CD4-positive, CD25-positive, alpha-beta regulatory T cell (primary cell): ENCODE data around the gene MBTPS1. TPM values are rescaled to one million over a fixed set of nuclear protein-coding genes. Genes with fewer than 3 reads are reported as not detected.

Experiments used
- ATAC-seq, 2 donors: fragments of 150-1000 bp; cut with Tn5 transposase; one replicate each; pipeline ENCODE4 v1.10.0; 2021; ENCODE audit warnings: low read depth in 2 of 2, moderate number of reproducible peaks in 2 of 2, moderate library complexity in 1 of 2
- DNase-seq, 3 donors: peaks; one replicate each; pipeline versions ENCODE4 v3.0.0 to v3.0.0-alpha.2; 2012 to 2022; ENCODE audit warnings: mixed read lengths in 1 of 3
- H3K27ac ChIP-seq: one replicate; pipeline ENCODE4 v1.7.0; 2013; ENCODE audit warnings: mild to moderate bottlenecking, low read length; ENCODE audit not compliant: insufficient read depth, poor library complexity, severe bottlenecking
- H3K27me3 ChIP-seq: one replicate; pipeline ENCODE4 v1.7.0; 2013; ENCODE audit warnings: low read length; ENCODE audit not compliant: control insufficient read depth, insufficient read depth
- H3K36me3 ChIP-seq: one replicate; pipeline ENCODE4 v1.7.0; 2013; ENCODE audit warnings: mild to moderate bottlenecking, low read length, moderate library complexity; ENCODE audit not compliant: control insufficient read depth, insufficient read depth
- H3K4me1 ChIP-seq: 2 replicates; pipeline ENCODE4 v1.7.0; 2013; ENCODE audit warnings: mild to moderate bottlenecking, low read length; ENCODE audit not compliant: insufficient read depth, control insufficient read depth, poor library complexity, severe bottlenecking
- H3K4me3 ChIP-seq: one replicate; pipeline ENCODE4 v1.7.0; 2013; ENCODE audit warnings: low read depth, mild to moderate bottlenecking, low read length, moderate library complexity
- H3K9me3 ChIP-seq, 2 experiments: 1 replicate in 1 of 2; 2 replicates in 1 of 2; pipeline ENCODE4 v1.7.0; 2013; ENCODE audit warnings: low read length in 2 of 2, mild to moderate bottlenecking in 1 of 2, moderate library complexity in 1 of 2; ENCODE audit not compliant: control insufficient read depth in 2 of 2
- H3K27ac Mint-ChIP-seq, 3 donors: one replicate each; pipeline ENCODE4 v1.8.0; 2020 to 2022; ENCODE audit warnings: mild to moderate bottlenecking in 3 of 3, mixed read lengths in 3 of 3, moderate library complexity in 2 of 3
- H3K27me3 Mint-ChIP-seq: one replicate; pipeline ENCODE4 v1.8.0; 2022; ENCODE audit warnings: mild to moderate bottlenecking, mixed read lengths
- H3K36me3 Mint-ChIP-seq: one replicate; pipeline ENCODE4 v1.8.0; 2020; ENCODE audit warnings: mixed read lengths
- H3K4me1 Mint-ChIP-seq, 4 donors: one replicate each; pipeline ENCODE4 v1.8.0; 2020 to 2022; ENCODE audit warnings: mixed read lengths in 4 of 4, mild to moderate bottlenecking in 1 of 4
- H3K4me3 Mint-ChIP-seq, 4 donors: one replicate each; pipeline ENCODE4 v1.8.0; 2020 to 2022; ENCODE audit warnings: mild to moderate bottlenecking in 4 of 4, mixed read lengths in 4 of 4, moderate library complexity in 3 of 4
- H3K9me3 Mint-ChIP-seq, 7 donors: one replicate each; pipeline ENCODE4 v1.8.0; 2020 to 2022; ENCODE audit warnings: mixed read lengths in 7 of 7, mild to moderate bottlenecking in 3 of 7, moderate library complexity in 2 of 7
- polyA plus RNA-seq, 4 donors: library from polyadenylated mRNA; unstranded; fragments of 300-500 nt; fragmentation: Illumina TruSeq; gene quantifications; one replicate each; pipeline ENCODE4 v1.2.3, GENCODE V29; 2021
- total RNA-seq: library from RNA; stranded (reverse); gene quantifications from one replicate; pipeline ENCODE4 v1.2.3, GENCODE V29; 2022

Gene MBTPS1
- total and polyA plus RNA-seq, 5 donors from 2014 or later, result 40.6 to 118 (median 48.3) TPM

DNA sequence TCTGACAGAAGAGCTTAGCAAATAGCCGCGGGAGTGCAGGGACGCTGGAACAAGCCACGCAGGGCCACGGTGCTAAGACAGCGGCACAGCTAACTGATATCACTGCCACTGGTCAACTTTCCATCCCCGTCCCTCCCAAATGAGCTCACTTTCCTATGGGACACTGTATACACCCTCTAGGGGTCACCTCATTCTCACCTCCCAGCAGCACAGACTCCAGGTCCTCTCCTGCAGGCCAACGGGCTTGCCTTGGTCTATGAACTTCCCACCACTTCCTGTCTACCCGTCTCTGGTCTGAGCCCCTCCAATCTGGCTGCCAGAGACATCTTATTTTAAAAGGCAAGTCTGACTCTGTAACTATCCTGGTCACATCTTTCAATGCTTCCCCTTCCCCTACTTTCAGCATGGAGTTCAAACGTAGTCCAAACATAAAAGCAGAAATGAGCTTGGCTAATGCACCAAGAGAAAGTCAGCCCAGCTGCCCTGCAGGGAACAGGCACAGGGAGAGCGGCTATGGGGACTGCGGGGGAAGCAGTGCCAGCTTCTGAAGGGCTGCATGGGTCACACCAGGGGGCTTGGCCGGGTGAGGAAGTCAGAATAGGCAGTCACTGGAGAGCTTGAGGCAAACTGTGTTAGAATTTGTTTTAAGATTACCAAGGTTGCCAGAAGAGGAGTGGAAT, 47.8 kb downstream of the MBTPS1 start:
- Histone ChIP-seq H3K4me1 (no peaks in the 10 kb centered on the region), H3K36me3 (peaks cover 94% of the 10 kb centered on the region), H3K9me3 (no peaks in the 10 kb centered on the region), H3K27me3 (no peaks in the 10 kb centered on the region), H3K4me3 (no peak overlapping the region), H3K27ac (no peak overlapping the region)
- Mint-ChIP-seq H3K27me3 (no peaks in the 10 kb centered on the region), H3K4me1 (peaks cover 0 to 4% (median 0%) of the 10 kb centered on the region in 4 donors), H3K4me3 (no peak overlapping the region), H3K36me3 (peaks cover 34% of the 10 kb centered on the region), H3K27ac (peak overlapping the region in 1 of 3 donors; percentile 88), H3K9me3 (no peaks in the 10 kb centered on the region)
- DNase-seq (no peak), ATAC-seq (no peak)

DNA sequence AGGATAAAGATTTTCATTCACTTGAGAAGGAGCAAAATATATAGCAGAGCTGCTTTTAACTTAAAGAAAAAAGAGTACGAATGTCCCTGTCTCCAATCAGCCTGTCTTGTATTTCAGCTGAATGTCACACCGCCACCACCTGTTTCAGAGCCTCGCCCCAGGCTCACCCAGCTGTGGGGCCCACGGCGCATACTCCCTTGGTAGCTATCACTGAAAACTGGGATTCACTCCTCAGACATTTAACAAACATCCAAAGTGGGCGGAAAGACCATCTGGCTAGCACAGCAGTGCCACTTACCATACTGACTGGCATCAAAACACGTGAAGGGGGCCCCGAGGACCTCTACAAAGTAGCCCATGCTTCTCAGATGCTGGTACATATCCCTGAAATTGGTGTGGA, 48.7 kb downstream of the MBTPS1 start:
- Mint-ChIP-seq H3K9me3 (no peaks in the 10 kb centered on the region), H3K4me3 (no peak overlapping the region), H3K27ac (no peak overlapping the region), H3K27me3 (no peaks in the 10 kb centered on the region), H3K4me1 (peaks cover 0 to 9% (median 0%) of the 10 kb centered on the region in 4 donors), H3K36me3 (peaks cover 43% of the 10 kb centered on the region)
- DNase-seq (no peak), ATAC-seq (no peak)
- Histone ChIP-seq H3K27me3 (no peaks in the 10 kb centered on the region), H3K36me3 (peaks cover 96% of the 10 kb centered on the region), H3K4me3 (no peak overlapping the region), H3K4me1 (no peaks in the 10 kb centered on the region), H3K9me3 (no peaks in the 10 kb centered on the region), H3K27ac (no peak overlapping the region)

GRCh38 chr16:84067640-84068039, 49.1 kb downstream of the MBTPS1 start:
- Histone ChIP-seq H3K27ac (no peak overlapping the region), H3K4me3 (no peak overlapping the region), H3K4me1 (no peaks in the 10 kb centered on the region), H3K9me3 (no peaks in the 10 kb centered on the region), H3K27me3 (no peaks in the 10 kb centered on the region), H3K36me3 (peaks cover 96% of the 10 kb centered on the region)
- peaks cover 0 to 11% (median 1%) of the 10 kb centered on the region in 4 donors for H3K4me1 Mint-ChIP-seq
- no peaks in the 10 kb centered on the region for H3K9me3 Mint-ChIP-seq
- no peak overlapping the region for H3K27ac Mint-ChIP-seq
- H3K4me3 Mint-ChIP-seq, result no peak overlapping the region
- H3K36me3 Mint-ChIP-seq, result peaks cover 47% of the 10 kb centered on the region
- no peaks in the 10 kb centered on the region for H3K27me3 Mint-ChIP-seq
- DNase-seq, result no peak
- ATAC-seq, result no peak

GRCh38 chr16:84065536-84066132, 51.1 kb downstream of the MBTPS1 start:
- Histone ChIP-seq H3K4me3 (no peak overlapping the region), H3K27me3 (no peaks in the 10 kb centered on the region), H3K36me3 (peaks cover 95% of the 10 kb centered on the region), H3K27ac (no peak overlapping the region), H3K4me1 (no peaks in the 10 kb centered on the region), H3K9me3 (no peaks in the 10 kb centered on the region)
- H3K36me3 Mint-ChIP-seq, result peaks cover 48% of the 10 kb centered on the region
- H3K4me1 Mint-ChIP-seq, result peaks cover 0 to 11% (median 2%) of the 10 kb centered on the region in 4 donors
- H3K9me3 Mint-ChIP-seq, result no peaks in the 10 kb centered on the region
- DNase-seq, result peak in 1 of 3 donors; percentile 46
- no peak for ATAC-seq
- H3K27me3 Mint-ChIP-seq, result no peaks in the 10 kb centered on the region
- no peak overlapping the region for H3K4me3 Mint-ChIP-seq
- no peak overlapping the region for H3K27ac Mint-ChIP-seq

- Mint-ChIP-seq H3K36me3 (peaks cover 52% of the 10 kb centered on the region), H3K9me3 (no peaks in the 10 kb centered on the region), H3K4me3 (no peak overlapping the region), H3K4me1 (peaks cover 0 to 11% (median 2%) of the 10 kb centered on the region in 4 donors), H3K27me3 (no peaks in the 10 kb centered on the region), H3K27ac (no peak overlapping the region)
- Histone ChIP-seq H3K9me3 (no peaks in the 10 kb centered on the region), H3K27me3 (no peaks in the 10 kb centered on the region), H3K27ac (no peak overlapping the region), H3K4me3 (no peak overlapping the region), H3K36me3 (peaks cover 94% of the 10 kb centered on the region), H3K4me1 (no peaks in the 10 kb centered on the region)
- no peak for DNase-seq
- no peak for ATAC-seq
These were observed 52.8 kb downstream of the MBTPS1 start for GRCh38 chr16:84063980-84064379.

GRCh38 chr16:84062734-84063640, 53.8 kb downstream of the MBTPS1 start:
- peak overlapping the region in 1 of 3 donors; percentile 58 for H3K27ac Mint-ChIP-seq
- DNase-seq (peak; percentile 37 to 41 (median 38)), ATAC-seq (peak in 1 of 2 donors; percentile 59)
- H3K27me3 Mint-ChIP-seq, result no peaks in the 10 kb centered on the region
- no peaks in the 10 kb centered on the region for H3K27me3 ChIP-seq
- H3K36me3 Mint-ChIP-seq, result peaks cover 51% of the 10 kb centered on the region
- H3K4me1 Mint-ChIP-seq, result peaks cover 0 to 11% (median 2%) of the 10 kb centered on the region in 4 donors
- H3K4me3 Mint-ChIP-seq, result no peak overlapping the region
- H3K9me3 Mint-ChIP-seq, result no peaks in the 10 kb centered on the region
- H3K9me3 ChIP-seq, result no peaks in the 10 kb centered on the region
- no peaks in the 10 kb centered on the region for H3K4me1 ChIP-seq
- peaks cover 94% of the 10 kb centered on the region for H3K36me3 ChIP-seq
- H3K4me3 ChIP-seq, result no peak overlapping the region
- H3K27ac ChIP-seq, result peak overlapping the region; percentile 19

- Mint-ChIP-seq H3K9me3 (no peaks in the 10 kb centered on the region), H3K27me3 (no peaks in the 10 kb centered on the region), H3K4me1 (peaks cover 0 to 9% (median 2%) of the 10 kb centered on the region in 4 donors), H3K4me3 (no peak overlapping the region), H3K36me3 (peaks cover 55% of the 10 kb centered on the region), H3K27ac (peak overlapping the region in 1 of 3 donors; percentile 59)
- Histone ChIP-seq H3K9me3 (no peaks in the 10 kb centered on the region), H3K27ac (no peak overlapping the region), H3K27me3 (no peaks in the 10 kb centered on the region), H3K36me3 (peaks cover 95% of the 10 kb centered on the region), H3K4me3 (no peak overlapping the region), H3K4me1 (no peaks in the 10 kb centered on the region)
- no peak for DNase-seq
- ATAC-seq, result no peak
These were observed 55.4 kb downstream of the MBTPS1 start for GRCh38 chr16:84061236-84061819.
